ENCODE measurements around the gene VPS8. TPM values are rescaled to one million over a fixed set of nuclear protein-coding genes. Genes with fewer than 3 reads are reported as not detected.

VPS8 gene
- total RNA-seq, 1 experiment from 2014 or later = 37.6 TPM

GRCh38 chr3:184795522-184796190 lies 16.3 kb upstream of the VPS8 start:
- no peak overlapping the region for H2AFZ ChIP-seq (ENCODE audit: low read depth, low read length, poor library complexity, severe bottlenecking)
- DNase-seq (ENCODE audit: low read depth, low spot score) (no peak), ATAC-seq (no peak)
- intact Hi-C loops (cut with micrococcal nuclease) = no loop called here
- no peaks in the 10 kb centered on the region for H4K20me1 ChIP-seq (ENCODE audit: insufficient read depth)
- no peaks in the 10 kb centered on the region for H3K36me3 ChIP-seq (ENCODE audit: control insufficient read depth in 1 of 2, insufficient read depth in 2 of 2, low read length in 2 of 2)
- POLR2A ChIA-PET = interaction anchor here (1.2 kb wide), 1 partner anchor 10 kb away, joined by 8 read pairs; no protein-coding TSS in a partner anchor
- no peaks in the 10 kb centered on the region for H3K9me2 ChIP-seq (ENCODE audit: insufficient read depth)
- no TSS peak for BruUV-seq (replicated peaks)
- H3K4me2 ChIP-seq (ENCODE audit: low read length) = no peak overlapping the region
- H3K9me3 ChIP-seq (ENCODE audit: control insufficient read depth in 1 of 2, insufficient read depth in 1 of 2, low read depth in 1 of 2, low read length in 2 of 2) = no peaks in the 10 kb centered on the region
- H3K9ac ChIP-seq (ENCODE audit: low read length) = no peak overlapping the region
- CTCF ChIA-PET = interaction anchor here (0.7 kb wide), 2 partner anchors 8 to 69 kb away, joined by 3 read pairs; no protein-coding TSS in a partner anchor
- no peaks in the 10 kb centered on the region for H3K79me2 ChIP-seq (ENCODE audit: insufficient read depth, low read length)
- H3K4me1 ChIP-seq (ENCODE audit: control insufficient read depth in 1 of 2, insufficient read depth in 2 of 2, low read length in 2 of 2) = no peaks in the 10 kb centered on the region
- no peak overlapping the region for H3K27ac ChIP-seq (ENCODE audit: low read depth, low read length)
- no peak for TF ChIP-seq RAD21 (IDR thresholded peaks at IDR 0.05; ENCODE audit: low read depth)
- no peak for TF ChIP-seq CBX3 (IDR thresholded peaks at IDR 0.05; ENCODE audit: low read depth)
- no peak for TF ChIP-seq ELF1 (IDR thresholded peaks at IDR 0.05; ENCODE audit: borderline replicate concordance, low read depth)
- TF ChIP-seq SP1 (IDR thresholded peaks at IDR 0.05; ENCODE audit: low read depth) = no peak
- no peak for TF ChIP-seq TCF7L2 (IDR thresholded peaks at IDR 0.05; ENCODE audit: borderline replicate concordance, extremely low read depth, insufficient read depth, insufficient read length)
- TF ChIP-seq EZH2 (IDR thresholded peaks at IDR 0.05) = no peak
- no peak for TF ChIP-seq SIN3A (IDR thresholded peaks at IDR 0.05; ENCODE audit: low read depth)
- TF ChIP-seq CTCF (IDR thresholded peaks at IDR 0.05 in 2 of 3, conservative IDR thresholded peaks at IDR 0.05 in 1 of 3; ENCODE audit: borderline replicate concordance in 1 of 3, insufficient read depth in 1 of 3, low read depth in 2 of 3, low read length in 2 of 3) = no peak
- TF ChIP-seq FOSL1 (IDR thresholded peaks at IDR 0.05; ENCODE audit: low read depth) = no peak
- TF ChIP-seq ZNF274 (IDR thresholded peaks at IDR 0.05; ENCODE audit: low read depth, low read length) = no peak
- TF ChIP-seq ATF3 (IDR thresholded peaks at IDR 0.05) = no peak
- RAD21 ChIA-PET (ENCODE audit: low non-redundant PET in 1 of 2, low total read pairs in 2 of 2, uncharacterized antibody in 2 of 2, unreplicated experiment in 2 of 2) = no interaction called here
- no peaks in the 10 kb centered on the region for H3K27me3 ChIP-seq (ENCODE audit: insufficient read depth, low read length)
- H3K4me3 ChIP-seq (replicated peaks in 1 of 2; ENCODE audit: low read depth in 1 of 2, low read length in 2 of 2) = no peak overlapping the region

Measured in HCT116 (cell line).